ENCODE measurements around the gene ZNRF2.
"Not testable (repeated sequence)": the region's sequence is repeated elsewhere in the genome, so short reads cannot be mapped to it uniquely, and the experiment has no call there.

GRCh38 chr7:30296304-30296703 lies 11.9 kb downstream of the ZNRF2 start:
- TF ChIP-seq, protein P1, sequence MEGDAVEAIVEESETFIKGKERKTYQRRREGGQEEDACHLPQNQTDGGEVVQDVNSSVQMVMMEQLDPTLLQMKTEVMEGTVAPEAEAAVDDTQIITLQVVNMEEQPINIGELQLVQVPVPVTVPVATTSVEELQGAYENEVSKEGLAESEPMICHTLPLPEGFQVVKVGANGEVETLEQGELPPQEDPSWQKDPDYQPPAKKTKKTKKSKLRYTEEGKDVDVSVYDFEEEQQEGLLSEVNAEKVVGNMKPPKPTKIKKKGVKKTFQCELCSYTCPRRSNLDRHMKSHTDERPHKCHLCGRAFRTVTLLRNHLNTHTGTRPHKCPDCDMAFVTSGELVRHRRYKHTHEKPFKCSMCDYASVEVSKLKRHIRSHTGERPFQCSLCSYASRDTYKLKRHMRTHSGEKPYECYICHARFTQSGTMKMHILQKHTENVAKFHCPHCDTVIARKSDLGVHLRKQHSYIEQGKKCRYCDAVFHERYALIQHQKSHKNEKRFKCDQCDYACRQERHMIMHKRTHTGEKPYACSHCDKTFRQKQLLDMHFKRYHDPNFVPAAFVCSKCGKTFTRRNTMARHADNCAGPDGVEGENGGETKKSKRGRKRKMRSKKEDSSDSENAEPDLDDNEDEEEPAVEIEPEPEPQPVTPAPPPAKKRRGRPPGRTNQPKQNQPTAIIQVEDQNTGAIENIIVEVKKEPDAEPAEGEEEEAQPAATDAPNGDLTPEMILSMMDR (IDR thresholded peaks at IDR 0.05; ENCODE audit: insufficient read depth, low read length, poor library complexity, severe bottlenecking): not testable (repeated sequence)
- not testable (repeated sequence) for TF ChIP-seq EZH2phosphoT487 (conservative IDR thresholded peaks at IDR 0.05; ENCODE audit: low read length)

Data from SU-DHL-6 (cell line).